Measurements from ENCODE around the gene PPP3R1. TPM values are rescaled to one million over a fixed set of nuclear protein-coding genes. Genes with fewer than 3 reads are reported as not detected.
"Not testable (repeated sequence)": the region's sequence is repeated elsewhere in the genome, so short reads cannot be mapped to it uniquely, and the experiment has no call there.

The PPP3R1 gene
- total RNA-seq, 1 donor: 38.6 TPM

- DNase-seq (ENCODE audit: low read depth): no peak
- no peak overlapping the region for H3K4me3 ChIP-seq (ENCODE audit: low read depth, low read length)
- TF ChIP-seq, protein P1, sequence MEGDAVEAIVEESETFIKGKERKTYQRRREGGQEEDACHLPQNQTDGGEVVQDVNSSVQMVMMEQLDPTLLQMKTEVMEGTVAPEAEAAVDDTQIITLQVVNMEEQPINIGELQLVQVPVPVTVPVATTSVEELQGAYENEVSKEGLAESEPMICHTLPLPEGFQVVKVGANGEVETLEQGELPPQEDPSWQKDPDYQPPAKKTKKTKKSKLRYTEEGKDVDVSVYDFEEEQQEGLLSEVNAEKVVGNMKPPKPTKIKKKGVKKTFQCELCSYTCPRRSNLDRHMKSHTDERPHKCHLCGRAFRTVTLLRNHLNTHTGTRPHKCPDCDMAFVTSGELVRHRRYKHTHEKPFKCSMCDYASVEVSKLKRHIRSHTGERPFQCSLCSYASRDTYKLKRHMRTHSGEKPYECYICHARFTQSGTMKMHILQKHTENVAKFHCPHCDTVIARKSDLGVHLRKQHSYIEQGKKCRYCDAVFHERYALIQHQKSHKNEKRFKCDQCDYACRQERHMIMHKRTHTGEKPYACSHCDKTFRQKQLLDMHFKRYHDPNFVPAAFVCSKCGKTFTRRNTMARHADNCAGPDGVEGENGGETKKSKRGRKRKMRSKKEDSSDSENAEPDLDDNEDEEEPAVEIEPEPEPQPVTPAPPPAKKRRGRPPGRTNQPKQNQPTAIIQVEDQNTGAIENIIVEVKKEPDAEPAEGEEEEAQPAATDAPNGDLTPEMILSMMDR (IDR thresholded peaks at IDR 0.05; ENCODE audit: insufficient read depth, low read length): no peak
Measured at GRCh38 chr2:68178954-68179627, 73.2 kb downstream of the PPP3R1 start.

GRCh38 chr2:68178432-68178831, 73.9 kb downstream of the PPP3R1 start:
- no peak overlapping the region for H3K4me3 ChIP-seq (ENCODE audit: low read depth, low read length)
- TF ChIP-seq, protein P1 (IDR thresholded peaks at IDR 0.05; ENCODE audit: insufficient read depth, low read length): no peak
- no peak for DNase-seq (ENCODE audit: low read depth)

DNA sequence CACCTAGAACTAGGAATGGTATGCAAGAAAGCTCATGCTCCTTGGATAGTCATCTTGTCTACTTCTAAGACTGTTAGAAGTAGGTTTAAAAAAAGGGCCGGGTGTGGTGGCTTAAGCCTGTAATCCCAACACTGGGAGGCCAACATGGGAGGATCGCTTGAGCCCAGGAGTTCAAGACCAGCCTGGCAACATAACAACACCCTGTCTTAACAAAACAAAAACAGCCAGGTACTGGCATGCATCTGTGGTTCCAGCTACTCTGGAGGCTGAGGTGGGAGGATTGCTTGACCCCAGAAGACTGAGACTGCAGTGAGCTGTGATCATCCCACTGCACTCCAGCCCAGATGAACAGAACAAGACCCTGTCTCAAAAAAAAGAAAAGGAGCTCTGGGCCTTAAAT, 74.8 kb downstream of the PPP3R1 start:
- TF ChIP-seq, protein P1 (IDR thresholded peaks at IDR 0.05; ENCODE audit: insufficient read depth, low read length): no peak

GRCh38 chr2:68176657-68177056, 75.7 kb downstream of the PPP3R1 start:
- TF ChIP-seq, protein P1 (IDR thresholded peaks at IDR 0.05; ENCODE audit: insufficient read depth, low read length): no peak
- no peak for DNase-seq (ENCODE audit: low read depth)
- H3K4me3 ChIP-seq (ENCODE audit: low read depth, low read length): no peak overlapping the region

More for the DNA sequence above, 74.8 kb downstream of the PPP3R1 start:
- no peak for DNase-seq (ENCODE audit: low read depth)
- H3K4me3 ChIP-seq (ENCODE audit: low read depth, low read length): no peak overlapping the region

GRCh38 chr2:68175210-68175609, 77.1 kb downstream of the PPP3R1 start:
- DNase-seq (ENCODE audit: low read depth); H3K4me3 ChIP-seq (ENCODE audit: low read depth, low read length): not testable (repeated sequence)

DNA sequence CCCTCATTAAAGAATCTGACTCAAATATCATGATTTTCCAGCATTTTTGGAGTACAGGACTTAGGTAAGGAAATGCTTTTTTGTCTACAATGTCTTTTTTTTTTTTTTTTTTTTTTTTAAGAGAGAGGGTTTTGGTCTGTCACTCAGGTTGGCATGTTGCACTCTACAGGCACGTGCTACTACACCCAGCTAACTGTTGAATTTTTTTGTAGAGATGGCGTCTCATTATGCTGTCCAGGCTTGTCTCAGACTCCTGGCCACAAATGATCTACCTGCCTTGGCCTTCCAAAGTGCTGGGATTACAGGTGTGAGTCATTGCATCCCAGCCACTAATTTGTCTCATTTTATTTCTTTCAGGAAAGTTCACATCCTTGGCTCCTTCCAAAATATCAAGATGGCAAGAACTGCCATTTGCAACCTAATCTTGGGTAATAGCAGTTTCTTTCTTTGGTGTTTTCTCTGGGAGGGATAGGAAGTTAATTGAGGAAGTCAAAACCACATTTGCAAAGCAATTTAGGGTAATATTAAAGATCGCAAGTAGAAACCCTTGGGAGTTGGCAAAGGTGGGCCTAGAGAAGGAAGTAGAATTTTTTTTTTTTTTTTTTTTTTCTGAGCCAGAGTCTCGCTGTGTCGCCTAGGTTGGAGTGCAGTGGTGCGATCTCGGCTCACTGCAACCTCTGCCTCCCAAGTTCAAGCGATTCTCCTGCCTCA, 79.2 kb downstream of the PPP3R1 start:
- TF ChIP-seq, protein P1 (IDR thresholded peaks at IDR 0.05; ENCODE audit: insufficient read depth, low read length): no peak
- no peak for DNase-seq (ENCODE audit: low read depth)
- H3K4me3 ChIP-seq (ENCODE audit: low read depth, low read length): no peak overlapping the region

- TF ChIP-seq, protein P1 (IDR thresholded peaks at IDR 0.05; ENCODE audit: insufficient read depth, low read length): no peak
- H3K4me3 ChIP-seq (ENCODE audit: low read depth, low read length): no peak overlapping the region
- no peak for DNase-seq (ENCODE audit: low read depth)
Measured at GRCh38 chr2:68172521-68172920, 79.8 kb downstream of the PPP3R1 start.
